ENCODE data around the gene PHC2.

Gene PHC2

DNA sequence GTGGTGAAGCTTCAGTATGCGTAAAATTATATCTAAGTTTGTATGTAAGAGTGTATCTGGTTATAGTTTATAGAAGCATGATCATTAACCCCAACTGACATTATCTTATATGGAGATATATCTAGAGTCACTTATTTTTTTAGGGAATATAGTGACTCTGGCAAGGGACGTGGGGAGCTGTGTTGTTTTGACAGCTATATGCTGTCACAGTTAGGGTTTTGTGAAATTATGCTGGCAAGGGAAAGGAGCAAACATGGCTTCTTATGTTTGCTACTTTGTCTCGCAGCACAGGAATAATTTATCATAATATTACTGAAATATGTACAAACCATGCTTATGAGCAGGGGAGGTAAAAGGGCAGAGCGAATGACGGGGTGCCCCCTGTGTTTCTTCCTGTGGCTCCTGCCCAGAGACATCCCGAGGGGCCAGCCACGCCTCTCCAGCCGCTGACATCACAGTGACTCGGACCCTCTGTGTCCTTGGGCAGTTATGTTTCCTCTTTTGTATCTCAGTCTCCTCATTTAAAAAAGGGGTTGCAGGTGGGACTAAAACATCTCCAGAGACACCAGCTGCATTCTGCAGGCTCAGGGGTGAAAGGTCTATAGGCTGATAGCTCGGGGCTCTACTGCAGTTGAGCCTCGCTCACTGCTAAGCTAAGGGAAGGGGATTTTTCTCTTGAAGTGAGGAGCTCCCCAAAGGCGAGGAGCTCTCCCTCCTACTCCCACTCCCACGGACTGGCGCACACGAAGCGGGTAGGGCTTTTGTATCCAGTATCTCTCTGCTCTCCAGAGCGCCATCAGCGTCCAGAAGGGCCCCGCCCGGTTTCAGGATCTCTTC, 124.9 kb downstream of the PHC2 start:
- Histone ChIP-seq H3K9ac (ENCODE audit: low read length) (no peak overlapping the region), H3K27ac (ENCODE audit: low read depth, low read length, poor library complexity, severe bottlenecking) (no peak overlapping the region), H2AFZ (ENCODE audit: low read length) (no peak overlapping the region), H3K27me3 (ENCODE audit: insufficient read depth, low read length) (no peaks in the 10 kb centered on the region; the same call in 1 of the 2 replicates), H3K4me1 (ENCODE audit: insufficient read depth, low read length, severe bottlenecking) (no peaks in the 10 kb centered on the region), H3K4me2 (ENCODE audit: low read length) (no peak overlapping the region), H4K20me1 (ENCODE audit: insufficient read depth, low read length) (no peaks in the 10 kb centered on the region), H3F3A (ENCODE audit: insufficient read depth, low read length) (no peaks in the 10 kb centered on the region), H3K79me2 (ENCODE audit: insufficient read depth, low read length) (no peaks in the 10 kb centered on the region), H3K36me3 (ENCODE audit: insufficient read depth, low read length) (no peaks in the 10 kb centered on the region), H3K4me3 (ENCODE audit: low read depth, low read length, poor library complexity, severe bottlenecking) (no peak overlapping the region), H3K9me3 (ENCODE audit: low read length) (no peaks in the 10 kb centered on the region), H3K9me2 (ENCODE audit: low read depth, low read length) (no peaks in the 10 kb centered on the region)
- TF ChIP-seq, protein P1, sequence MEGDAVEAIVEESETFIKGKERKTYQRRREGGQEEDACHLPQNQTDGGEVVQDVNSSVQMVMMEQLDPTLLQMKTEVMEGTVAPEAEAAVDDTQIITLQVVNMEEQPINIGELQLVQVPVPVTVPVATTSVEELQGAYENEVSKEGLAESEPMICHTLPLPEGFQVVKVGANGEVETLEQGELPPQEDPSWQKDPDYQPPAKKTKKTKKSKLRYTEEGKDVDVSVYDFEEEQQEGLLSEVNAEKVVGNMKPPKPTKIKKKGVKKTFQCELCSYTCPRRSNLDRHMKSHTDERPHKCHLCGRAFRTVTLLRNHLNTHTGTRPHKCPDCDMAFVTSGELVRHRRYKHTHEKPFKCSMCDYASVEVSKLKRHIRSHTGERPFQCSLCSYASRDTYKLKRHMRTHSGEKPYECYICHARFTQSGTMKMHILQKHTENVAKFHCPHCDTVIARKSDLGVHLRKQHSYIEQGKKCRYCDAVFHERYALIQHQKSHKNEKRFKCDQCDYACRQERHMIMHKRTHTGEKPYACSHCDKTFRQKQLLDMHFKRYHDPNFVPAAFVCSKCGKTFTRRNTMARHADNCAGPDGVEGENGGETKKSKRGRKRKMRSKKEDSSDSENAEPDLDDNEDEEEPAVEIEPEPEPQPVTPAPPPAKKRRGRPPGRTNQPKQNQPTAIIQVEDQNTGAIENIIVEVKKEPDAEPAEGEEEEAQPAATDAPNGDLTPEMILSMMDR (IDR thresholded peaks at IDR 0.05; ENCODE audit: low read length), result no peak
- TF ChIP-seq EZH2 (IDR thresholded peaks at IDR 0.05; ENCODE audit: borderline replicate concordance, low read length), result no peak

DNA sequence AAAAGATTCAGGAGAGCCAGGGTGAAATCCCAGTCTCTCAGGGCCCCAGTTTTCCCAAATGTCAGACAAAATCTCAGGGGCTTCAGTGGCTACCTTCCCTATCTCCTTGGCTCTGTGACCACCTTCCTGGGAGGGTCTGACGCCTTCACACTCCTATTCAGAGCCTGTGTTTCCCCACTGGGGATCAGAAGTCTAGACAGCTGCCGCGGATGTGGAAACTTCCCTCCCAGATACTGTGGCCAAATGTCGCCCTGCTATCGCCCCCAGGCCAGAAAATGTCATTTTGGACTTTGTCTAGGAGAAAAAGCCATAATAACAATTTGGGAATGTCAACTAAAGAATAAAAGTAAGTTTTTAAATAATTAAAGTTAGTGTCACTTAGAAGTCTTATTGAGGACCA, 125.9 kb downstream of the PHC2 start:
- TF ChIP-seq EZH2 (IDR thresholded peaks at IDR 0.05; ENCODE audit: borderline replicate concordance, low read length), result no peak
- TF ChIP-seq, protein P1 (IDR thresholded peaks at IDR 0.05; ENCODE audit: low read length), result no peak
- Histone ChIP-seq H4K20me1 (ENCODE audit: insufficient read depth, low read length) (no peaks in the 10 kb centered on the region), H3K4me1 (ENCODE audit: insufficient read depth, low read length, severe bottlenecking) (no peaks in the 10 kb centered on the region), H3K9ac (ENCODE audit: low read length) (no peak overlapping the region), H3K79me2 (ENCODE audit: insufficient read depth, low read length) (no peaks in the 10 kb centered on the region), H3F3A (ENCODE audit: insufficient read depth, low read length) (no peaks in the 10 kb centered on the region), H3K9me2 (ENCODE audit: low read depth, low read length) (no peaks in the 10 kb centered on the region), H3K36me3 (ENCODE audit: insufficient read depth, low read length) (no peaks in the 10 kb centered on the region), H3K27ac (ENCODE audit: low read depth, low read length, poor library complexity, severe bottlenecking) (no peak overlapping the region), H3K4me3 (ENCODE audit: low read depth, low read length, poor library complexity, severe bottlenecking) (no peak overlapping the region), H3K4me2 (ENCODE audit: low read length) (no peak overlapping the region), H3K27me3 (ENCODE audit: insufficient read depth, low read length) (no peaks in the 10 kb centered on the region), H2AFZ (ENCODE audit: low read length) (no peak overlapping the region), H3K9me3 (ENCODE audit: low read length) (no peaks in the 10 kb centered on the region)

DNA sequence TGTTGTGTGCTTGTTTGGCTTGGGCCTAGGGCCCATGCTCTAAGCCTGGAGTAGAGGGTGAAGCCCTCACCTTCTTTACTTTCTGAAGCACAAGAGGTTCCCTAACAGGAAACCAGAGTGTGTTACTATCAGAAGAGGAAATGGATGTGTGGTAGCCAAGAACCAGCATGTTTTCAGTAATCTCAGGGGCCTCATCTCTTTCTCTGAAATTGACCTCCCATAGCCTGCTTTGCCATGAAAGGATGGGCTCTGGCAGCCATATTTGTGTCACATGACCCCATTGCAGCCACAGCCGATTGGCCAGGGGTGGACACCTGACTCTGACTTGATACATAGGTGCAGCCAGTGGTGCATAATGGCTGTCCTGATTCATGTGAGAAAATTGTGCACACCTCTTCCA, 128.6 kb downstream of the PHC2 start:
- H3K9me3 ChIP-seq (ENCODE audit: low read length), result no peaks in the 10 kb centered on the region
- H3K4me3 ChIP-seq (ENCODE audit: low read depth, low read length, poor library complexity, severe bottlenecking), result no peak overlapping the region
- no peaks in the 10 kb centered on the region for H3K79me2 ChIP-seq (ENCODE audit: insufficient read depth, low read length)
- H3K4me2 ChIP-seq (ENCODE audit: low read length), result no peak overlapping the region
- no peaks in the 10 kb centered on the region for H3F3A ChIP-seq (ENCODE audit: insufficient read depth, low read length)
- H3K9me2 ChIP-seq (ENCODE audit: low read depth, low read length), result no peaks in the 10 kb centered on the region
- no peaks in the 10 kb centered on the region for H3K27me3 ChIP-seq (ENCODE audit: insufficient read depth, low read length)
- H3K27ac ChIP-seq (ENCODE audit: low read depth, low read length, poor library complexity, severe bottlenecking), result no peak overlapping the region
- H2AFZ ChIP-seq (ENCODE audit: low read length), result no peak overlapping the region
- H3K4me1 ChIP-seq (ENCODE audit: insufficient read depth, low read length, severe bottlenecking), result no peaks in the 10 kb centered on the region
- no peak for TF ChIP-seq EZH2 (IDR thresholded peaks at IDR 0.05; ENCODE audit: borderline replicate concordance, low read length)
- TF ChIP-seq, protein P1 (IDR thresholded peaks at IDR 0.05; ENCODE audit: low read length), result no peak
- no peaks in the 10 kb centered on the region for H4K20me1 ChIP-seq (ENCODE audit: insufficient read depth, low read length)
- H3K9ac ChIP-seq (ENCODE audit: low read length), result no peak overlapping the region
- no peaks in the 10 kb centered on the region for H3K36me3 ChIP-seq (ENCODE audit: insufficient read depth, low read length)
